DMS 273 (cell line): ENCODE data around the gene CDK9.
"Not testable (repeated sequence)": the region's sequence is repeated elsewhere in the genome, so short reads cannot be mapped to it uniquely, and the experiment has no call there.

Experiments
- DNase-seq: peaks from one replicate; lab custom pipeline; 2025; ENCODE audit not compliant: unreplicated experiment; lab: John Stamatoyannopoulos, UW

The CDK9 gene

DNA sequence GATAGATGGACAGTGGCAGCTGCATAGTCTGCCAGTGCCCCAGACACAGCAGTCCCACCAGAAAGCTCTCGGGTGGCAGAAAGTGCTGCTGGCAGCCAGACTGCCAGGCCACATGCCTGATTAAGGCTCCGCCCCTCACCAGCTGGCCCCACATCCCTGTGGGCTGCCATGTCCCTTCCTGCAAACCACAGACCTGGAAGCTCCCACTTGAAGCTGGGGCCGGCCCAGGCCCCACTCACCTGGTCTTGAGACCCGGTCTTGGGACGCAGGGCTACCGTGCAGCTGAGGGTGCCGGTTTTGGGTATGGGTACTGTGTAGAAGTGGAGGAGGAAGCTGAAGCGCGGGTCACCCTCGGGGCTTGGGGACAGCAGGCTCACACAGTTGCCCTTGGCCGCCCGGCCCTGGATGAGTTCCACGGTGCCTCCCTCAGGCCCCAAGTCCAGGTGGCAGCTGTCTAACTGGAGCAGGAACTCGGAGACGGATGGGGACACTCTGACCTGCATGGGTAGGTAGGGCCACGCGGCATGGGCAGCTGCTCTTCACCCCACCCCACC is 32.1 kb downstream of the CDK9 start:
- peak; percentile 86 for DNase-seq

GRCh38 chr9:127818574-127818973 is 32.7 kb downstream of the CDK9 start:
- no peak for DNase-seq

DNA sequence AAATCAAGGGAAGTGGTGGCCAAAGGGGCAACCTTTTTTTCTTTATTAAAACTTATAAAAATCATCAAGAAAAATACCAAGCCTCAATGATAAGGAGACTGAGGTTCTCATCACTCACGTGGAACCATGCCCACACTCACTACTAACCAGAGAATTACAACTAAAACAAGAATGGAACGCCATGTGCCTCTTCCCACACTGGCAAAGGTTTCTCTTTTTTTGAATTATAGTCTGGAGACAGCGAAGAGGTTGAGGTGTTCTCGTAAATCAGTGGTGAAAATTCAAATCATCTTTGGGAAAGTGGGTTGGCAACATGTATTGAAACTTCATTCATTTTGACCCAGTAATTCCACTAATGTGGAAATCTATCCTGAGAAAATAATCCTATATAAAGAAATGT is 36.3 kb downstream of the CDK9 start:
- no peak for DNase-seq

DNA sequence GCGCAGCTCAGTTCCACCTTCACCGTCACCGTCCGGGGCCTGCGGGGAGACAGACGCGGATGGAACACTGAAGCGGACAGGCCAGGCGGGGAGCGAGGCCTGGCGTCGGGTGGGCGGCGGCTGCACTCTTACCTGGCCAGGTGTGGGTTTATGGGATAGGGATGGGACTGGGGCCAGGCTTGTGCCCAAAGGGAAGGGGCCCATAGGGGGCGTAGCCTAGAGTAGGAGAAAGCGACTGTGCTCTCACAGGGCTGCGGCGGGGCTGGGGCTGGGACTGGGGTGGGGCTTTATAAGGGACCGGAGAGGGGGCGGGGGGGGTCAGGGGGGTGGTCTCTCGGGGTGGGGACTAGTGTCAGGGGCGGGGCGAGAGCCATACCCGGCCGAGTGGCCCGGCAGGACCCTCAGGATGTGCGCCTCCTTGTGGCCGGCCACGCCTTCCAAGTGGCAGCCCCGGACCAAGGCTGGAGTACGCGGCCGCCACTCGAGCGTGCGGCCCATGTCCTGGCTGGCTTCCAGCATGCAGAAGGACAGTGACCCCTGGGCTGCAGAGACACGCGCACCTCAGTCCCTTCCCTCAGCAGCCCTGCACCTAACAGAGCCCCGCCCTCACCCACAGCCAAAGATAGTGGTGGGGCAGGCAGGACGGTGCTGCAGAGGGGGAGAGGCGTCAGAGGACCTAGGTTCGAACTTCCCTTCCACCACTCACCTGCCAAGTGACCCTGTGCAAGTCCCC is 39.7 kb downstream of the CDK9 start:
- peak; percentile 54 for DNase-seq

DNA sequence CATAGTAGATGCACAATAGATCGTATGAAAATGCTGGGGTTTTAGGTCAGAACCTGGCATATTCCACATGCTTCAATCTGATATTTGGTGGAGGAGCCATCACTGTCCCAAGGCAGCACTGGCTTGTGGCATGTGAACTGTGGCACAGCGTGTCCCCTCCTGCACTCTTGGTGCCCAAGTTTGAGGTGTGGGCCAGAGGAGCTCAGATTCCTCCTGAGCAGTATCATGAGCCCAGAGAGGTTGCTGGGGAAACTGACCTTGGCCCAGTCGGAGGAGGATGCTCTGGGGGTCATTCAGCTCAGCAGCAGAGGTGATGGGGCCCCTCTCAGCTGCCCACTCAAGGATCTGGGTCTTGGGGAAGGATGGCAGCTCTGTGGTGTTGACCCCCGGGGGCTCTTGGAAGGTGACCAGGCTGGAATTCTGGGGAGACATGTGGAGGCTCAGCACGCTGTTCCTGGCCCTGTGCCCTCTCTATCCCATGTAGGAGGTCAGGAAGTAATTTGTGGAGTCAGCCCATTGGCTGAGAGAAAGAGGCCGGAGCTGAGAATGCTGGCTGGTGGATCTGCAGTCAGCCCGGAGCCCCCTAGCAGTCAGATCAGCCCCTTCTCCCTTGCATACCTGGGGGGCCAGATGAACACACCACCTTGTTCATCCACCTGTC is 40.5 kb downstream of the CDK9 start:
- DNase-seq: no peak

GRCh38 chr9:127828262-127829031 is 42.6 kb downstream of the CDK9 start:
- peak; percentile 87 for DNase-seq

DNA sequence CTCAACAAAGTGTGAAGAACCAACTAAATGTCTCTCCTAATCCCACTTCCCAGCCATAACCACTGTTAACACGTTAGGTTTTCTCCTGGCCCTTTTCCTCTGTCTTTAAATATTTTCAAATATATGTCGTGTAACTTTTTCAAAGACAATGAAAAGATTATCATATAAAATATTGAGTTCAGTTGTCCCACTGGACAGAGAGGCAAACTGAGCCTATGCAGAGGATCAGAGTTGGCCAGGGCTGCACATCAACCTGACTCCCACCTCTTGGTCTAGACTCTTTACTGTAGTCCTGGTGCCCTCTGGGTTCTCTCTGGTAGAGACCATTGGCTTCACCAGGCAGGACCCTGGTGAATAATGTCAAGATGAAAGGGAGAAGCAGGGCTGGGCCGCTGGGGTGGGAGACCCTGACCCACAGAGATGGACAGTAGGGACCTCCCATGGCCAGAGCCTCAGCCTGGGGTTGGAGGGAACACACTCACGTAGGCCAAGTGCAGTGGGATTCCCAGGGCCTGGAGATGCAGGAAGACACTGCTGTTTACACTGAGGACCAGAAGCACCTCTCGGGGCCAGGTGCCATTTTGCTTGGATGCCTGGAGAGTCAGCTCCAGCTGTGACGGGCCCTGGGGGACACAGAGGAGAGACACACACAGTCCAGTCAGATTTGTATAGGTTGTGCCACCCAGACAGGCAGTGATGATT is 43.5 kb downstream of the CDK9 start:
- DNase-seq: no peak

GRCh38 chr9:127832248-127832647 is 46.4 kb downstream of the CDK9 start:
- no peak for DNase-seq

DNA sequence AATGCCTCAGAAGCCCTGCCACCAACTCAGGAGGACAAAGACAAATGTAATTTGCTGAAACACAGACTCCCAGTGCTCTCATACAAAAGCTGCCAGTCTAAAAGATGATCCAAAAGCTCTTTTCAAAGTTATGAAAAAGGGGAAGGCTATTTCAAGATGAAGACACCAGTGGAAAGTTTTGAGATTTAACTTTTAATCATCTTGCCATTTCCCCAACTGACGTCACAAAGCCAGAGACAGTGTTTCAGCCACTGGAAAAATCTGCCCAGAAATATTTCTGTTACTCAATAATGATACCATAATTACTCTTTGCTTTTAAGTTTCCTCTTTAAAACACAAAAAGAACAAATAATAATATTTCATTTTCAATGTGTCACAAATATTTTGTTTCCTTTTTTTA is 47.7 kb downstream of the CDK9 start:
- no peak for DNase-seq

DNA sequence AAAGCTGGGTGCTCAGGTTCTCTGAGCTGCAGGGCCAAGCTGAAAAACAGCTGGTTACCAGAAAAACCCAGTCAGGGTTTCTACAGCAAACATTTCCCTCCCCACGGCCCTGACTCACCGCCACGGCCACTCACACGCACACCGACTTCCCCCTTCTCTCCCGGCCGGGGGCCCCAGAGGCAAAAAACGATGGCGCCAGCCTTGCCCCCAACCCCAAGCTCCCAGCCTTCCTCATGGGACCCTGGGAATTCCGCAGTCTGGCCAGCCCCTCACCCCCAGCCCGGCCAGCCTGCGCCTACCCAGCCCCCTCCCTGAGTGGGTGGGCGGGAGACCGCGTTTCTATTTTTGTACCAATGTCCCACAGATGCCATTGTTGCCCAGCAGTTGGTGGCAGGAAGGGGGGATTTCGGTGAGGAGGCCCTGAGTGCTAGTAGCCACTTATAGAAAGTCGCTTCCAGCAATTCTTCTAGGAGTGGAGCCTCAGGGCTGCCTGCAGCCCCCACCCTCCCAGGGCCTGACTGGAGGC is 50.2 kb downstream of the CDK9 start:
- no peak for DNase-seq

GRCh38 chr9:127836561-127836960 is 50.7 kb downstream of the CDK9 start:
- not testable (repeated sequence) for DNase-seq

GRCh38 chr9:127837346-127837745 is 51.5 kb downstream of the CDK9 start:
- DNase-seq: no peak

DNA sequence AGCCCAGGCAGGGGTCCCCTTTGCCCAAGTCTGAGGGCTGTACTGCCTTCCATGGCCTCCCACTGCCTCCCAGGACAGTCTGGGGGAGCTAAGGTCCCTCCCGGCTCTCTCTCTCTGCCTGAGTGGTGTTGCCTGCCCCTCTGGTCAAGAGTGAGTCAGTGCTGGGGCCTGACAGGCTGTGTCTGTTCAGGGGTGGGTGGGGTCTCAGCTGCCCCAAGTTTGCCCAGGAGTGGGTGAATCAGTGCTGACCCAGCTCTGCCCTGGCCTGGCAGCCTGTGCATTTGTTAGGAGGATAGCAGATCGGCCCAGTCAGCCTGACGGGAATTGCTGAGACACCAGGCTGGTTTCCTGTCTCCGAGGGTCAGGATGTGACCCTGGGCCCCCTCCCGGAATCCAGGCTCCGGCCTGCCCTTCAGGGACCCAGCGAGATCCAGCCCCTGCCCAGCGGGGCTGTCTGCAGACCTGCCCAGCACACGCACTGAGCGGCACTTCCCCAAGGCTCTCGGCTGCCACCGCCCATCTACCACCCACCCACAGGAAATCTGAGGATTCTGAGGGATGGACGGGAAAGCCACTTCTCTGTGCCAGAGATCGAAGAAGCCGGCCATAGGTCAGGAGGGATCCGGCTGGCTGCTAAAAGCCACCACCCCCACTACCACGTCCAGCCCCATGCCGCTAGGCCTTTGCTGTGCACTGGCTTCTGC is 52.7 kb downstream of the CDK9 start:
- DNase-seq: no peak
